ENCODE measurements around the gene PCDH9.

PCDH9 gene

DNA sequence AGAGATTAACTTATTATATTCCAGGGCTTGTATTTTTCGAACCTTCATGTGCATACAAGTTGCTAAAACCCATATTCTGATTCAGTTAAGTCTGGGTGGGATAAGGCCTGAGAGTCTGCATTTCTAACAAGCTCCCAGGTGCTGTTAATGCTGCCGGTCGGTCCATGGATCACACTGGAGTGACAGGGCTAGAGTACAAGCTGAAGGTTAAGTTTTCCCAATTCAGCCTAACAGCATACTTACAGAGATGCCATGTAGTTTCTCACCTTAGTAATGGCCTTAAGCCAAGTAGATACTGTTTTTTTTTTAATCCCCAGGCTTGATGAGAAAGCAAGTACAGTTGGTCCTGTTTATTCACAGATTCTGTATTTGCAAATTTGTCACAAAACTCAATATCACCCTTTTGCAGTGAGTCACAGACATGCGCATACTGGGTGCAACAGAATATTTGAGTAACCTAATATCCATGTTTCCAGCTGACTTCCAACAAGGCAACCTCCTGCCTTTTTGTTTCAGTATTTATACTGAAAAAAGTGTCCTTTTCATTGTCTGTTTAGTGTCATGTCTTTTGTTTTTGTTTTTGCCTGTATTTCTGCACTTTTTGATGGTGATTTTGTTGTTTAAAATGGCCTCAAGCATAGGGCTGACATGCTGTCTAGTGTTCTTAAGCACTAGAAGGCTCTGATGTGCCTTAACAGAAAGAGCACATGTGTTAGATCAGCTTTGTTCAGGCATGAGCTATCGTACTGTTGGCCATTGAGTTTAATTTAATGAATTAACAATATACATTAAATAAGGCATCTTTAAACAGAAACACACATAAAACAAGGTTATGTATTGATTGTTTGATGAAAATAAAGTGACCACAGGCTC is 875.0 kb downstream of the PCDH9 start:
- DNase-seq, result no peak

DNA sequence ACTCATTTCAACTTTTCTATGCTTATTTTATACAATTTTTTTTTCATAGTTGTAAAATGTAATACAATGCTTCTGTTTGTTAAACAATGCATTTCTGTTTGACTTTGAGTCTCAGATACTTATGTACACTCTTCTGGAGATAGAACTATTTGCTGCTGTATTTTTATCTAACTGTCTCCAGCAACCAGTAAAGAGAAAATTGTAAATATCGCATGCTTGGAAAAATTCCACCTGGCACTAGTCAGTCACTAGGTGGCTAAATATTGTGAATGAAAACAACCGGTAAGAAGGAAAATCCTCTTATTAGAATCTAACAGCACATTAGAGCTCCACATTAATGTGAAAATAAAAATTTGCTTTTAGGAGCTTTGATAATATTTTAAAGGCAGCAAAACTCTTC is 876.5 kb downstream of the PCDH9 start:
- no peak for DNase-seq

GRCh38 chr13:66349966-66350365 is 880.2 kb downstream of the PCDH9 start:
- DNase-seq, result no peak

GRCh38 chr13:66348745-66349690 is 881.1 kb downstream of the PCDH9 start:
- DNase-seq, result no peak

- DNase-seq, result no peak
Measured at GRCh38 chr13:66347486-66348117, 882.5 kb downstream of the PCDH9 start.

- no peak for DNase-seq
Measured at GRCh38 chr13:66345971-66346370, 884.2 kb downstream of the PCDH9 start.

DNA sequence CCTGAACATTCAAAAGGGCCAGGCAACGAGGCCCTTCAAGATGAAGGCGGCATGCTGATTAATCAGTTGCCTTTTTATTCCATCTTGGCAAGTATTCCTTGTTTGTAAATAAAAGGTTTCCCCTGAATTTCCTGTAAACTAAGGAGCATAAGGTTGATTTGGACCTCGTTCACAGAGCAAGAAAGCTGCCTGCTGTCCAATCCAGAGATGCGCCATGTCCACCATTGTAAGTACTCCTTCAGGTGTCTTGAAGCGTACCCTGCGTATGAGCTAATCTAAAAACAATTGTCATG is 884.7 kb downstream of the PCDH9 start:
- no peak for DNase-seq

- DNase-seq, result no peak
Measured at GRCh38 chr13:66344805-66345517, 885.2 kb downstream of the PCDH9 start.

GRCh38 chr13:66343224-66343828 is 886.8 kb downstream of the PCDH9 start:
- DNase-seq, result no peak

DNA sequence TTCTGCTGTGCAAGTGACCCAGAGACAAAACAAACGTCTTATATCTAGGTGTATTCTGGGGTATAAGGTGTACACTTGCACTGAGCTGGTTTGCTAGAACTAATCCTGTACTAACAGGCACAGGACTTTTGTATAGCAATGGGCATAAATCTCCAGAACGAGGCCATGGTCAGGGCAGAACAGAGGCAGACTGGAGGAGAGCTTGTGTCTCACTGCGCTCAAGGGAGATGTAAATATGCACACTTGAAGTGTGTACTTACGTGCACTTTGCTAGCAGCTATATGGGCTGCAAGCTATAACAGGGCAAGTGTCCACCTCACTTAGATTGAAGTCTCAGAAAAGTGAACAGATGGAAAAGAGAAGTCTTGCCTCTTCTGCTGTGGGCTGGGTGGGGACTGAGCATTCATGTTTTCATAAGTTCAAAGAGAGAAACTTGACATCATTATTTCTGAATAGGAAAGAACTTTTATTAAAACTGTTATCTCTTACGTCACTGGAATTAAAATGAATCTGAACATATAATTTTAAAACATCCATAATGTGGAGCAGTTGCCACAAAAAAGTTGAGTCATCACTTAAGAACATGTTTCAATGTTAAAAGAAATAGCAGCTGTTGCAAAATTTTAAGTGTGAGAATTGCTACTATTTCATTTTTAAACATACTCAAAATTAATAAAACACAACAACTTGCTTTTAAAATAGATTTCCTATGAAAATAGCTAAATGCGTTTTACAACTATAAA is 888.3 kb downstream of the PCDH9 start:
- no peak for DNase-seq

- DNase-seq, result no peak
Measured at GRCh38 chr13:66339214-66339613, 890.9 kb downstream of the PCDH9 start.

GRCh38 chr13:66338542-66338941 is 891.6 kb downstream of the PCDH9 start:
- DNase-seq, result no peak

- no peak for DNase-seq
Measured at GRCh38 chr13:66335626-66336025, 894.5 kb downstream of the PCDH9 start.

DNA sequence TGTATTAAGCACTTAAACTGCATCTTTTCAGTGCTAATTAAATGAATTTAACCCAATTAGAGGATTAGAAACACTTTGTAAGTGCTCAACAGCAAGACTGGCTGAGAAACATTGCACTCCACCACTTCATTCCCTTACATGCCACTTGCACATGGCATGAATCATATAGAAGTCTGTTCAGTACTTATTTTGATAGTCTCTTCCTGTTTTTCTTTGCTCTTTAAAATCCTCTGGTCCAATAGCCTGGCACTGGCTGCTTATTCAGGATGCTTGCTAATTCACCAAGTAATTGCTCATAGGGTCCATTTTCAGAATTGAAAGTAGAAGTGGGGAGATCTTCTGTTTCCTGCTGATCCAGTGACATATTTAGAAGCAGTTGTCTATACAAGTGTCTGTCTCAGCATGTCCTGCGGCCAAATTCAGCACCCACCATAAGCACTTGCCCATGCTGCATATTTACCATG is 900.1 kb downstream of the PCDH9 start:
- no peak for DNase-seq

GRCh38 chr13:66328476-66328875 is 901.7 kb downstream of the PCDH9 start:
- DNase-seq, result no peak

- DNase-seq, result no peak
Measured at GRCh38 chr13:66323745-66324347, 906.3 kb downstream of the PCDH9 start.

DNA sequence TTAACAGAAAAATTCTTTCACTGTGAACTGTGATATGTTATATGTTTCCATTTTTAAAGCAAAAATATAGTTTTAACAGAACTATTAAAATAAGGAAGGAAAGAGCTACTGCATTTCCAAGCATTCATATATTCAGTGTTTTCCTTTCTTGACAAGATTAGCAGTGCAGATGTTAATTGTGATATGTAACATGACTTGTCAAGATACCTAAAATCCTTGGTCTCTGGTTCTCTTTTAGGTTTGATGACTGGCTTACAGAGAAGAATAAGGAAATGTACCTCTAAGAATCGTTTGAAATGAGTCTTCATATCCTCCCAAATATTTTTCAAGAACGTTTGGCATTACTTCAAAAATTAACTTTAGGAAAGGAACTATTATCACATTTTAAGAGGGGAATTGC is 907.2 kb downstream of the PCDH9 start:
- no peak for DNase-seq

- DNase-seq, result no peak
Measured at GRCh38 chr13:66322193-66322740, 907.9 kb downstream of the PCDH9 start.

DNA sequence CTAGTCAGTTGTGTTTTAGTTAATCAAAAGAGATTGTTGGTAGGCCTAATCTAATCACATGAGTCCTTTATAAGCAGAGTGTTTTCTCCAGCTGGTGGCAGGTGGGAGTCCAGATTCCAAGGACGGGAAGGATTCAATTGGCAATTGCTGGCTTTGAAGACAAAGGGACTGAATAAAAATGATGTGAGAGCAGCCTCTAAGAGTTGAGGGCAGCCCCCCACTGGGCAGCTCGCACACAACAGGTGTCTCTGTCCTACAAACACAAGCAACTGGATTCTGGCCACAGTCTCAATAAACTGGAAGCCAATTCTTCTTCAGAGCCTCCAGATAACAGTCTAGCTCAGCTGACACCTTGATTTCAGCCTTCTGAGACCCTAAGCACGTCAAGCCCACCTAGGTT is 915.2 kb downstream of the PCDH9 start:
- no peak for DNase-seq

DNA sequence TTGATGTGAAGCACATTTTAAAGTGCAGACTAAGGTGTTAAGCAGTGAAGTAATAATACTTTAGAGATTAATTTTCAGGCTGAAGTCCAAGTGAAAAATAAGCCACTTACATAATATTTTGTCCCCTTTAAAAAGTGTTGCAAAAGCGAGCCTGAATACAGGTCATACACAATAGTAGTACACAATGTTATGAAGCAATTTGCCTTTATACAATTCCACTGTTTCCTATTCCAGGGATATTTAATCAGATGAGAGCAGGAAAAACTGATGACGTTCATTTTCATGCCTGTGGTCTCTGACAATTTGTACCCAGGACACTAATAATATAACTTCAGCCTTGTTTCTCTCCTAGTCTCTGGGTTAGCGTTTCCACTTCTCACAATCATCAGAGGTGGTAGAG is 916.7 kb downstream of the PCDH9 start:
- DNase-seq, result no peak

Measured in activated CD4-positive, alpha-beta T cell treated with anti-CD3 and anti-CD28 coated beads, Interleukin-2, amount 50 U/mL, for 1 hour (primary cell).